CD14-positive monocyte (primary cell): Measurements from ENCODE around the gene ITGB3. TPM values are rescaled to one million over a fixed set of nuclear protein-coding genes. Genes with fewer than 3 reads are reported as not detected.
A peak's percentile ranks its signal among the peaks of the same experiment; 100 is the strongest.

ENCODE experiments used
- DNase-seq, 3 donors: peaks; one replicate each; pipeline ENCODE4 v3.0.0-alpha.2; 2011 to 2022
- H2AFZ ChIP-seq: 2 replicates; pipeline ENCODE4 v1.6.0; 2012; ENCODE audit warnings: mild to moderate bottlenecking, low read depth, low read length, inconsistent platforms; ENCODE audit not compliant: insufficient read depth, poor library complexity, severe bottlenecking
- H3K27ac ChIP-seq, 2 donors: 1 replicate in 1 of 2; 2 replicates in 1 of 2; pipeline ENCODE4 v1.5.1; 2012 to 2013; ENCODE audit warnings: low read length in 2 of 2, control low read depth in 1 of 2, inconsistent platforms in 1 of 2, low read depth in 1 of 2, mild to moderate bottlenecking in 1 of 2
- H3K27me3 ChIP-seq, 2 donors: one replicate each; pipeline versions ENCODE4 v1.6.0 to v1.6.1; 2011 to 2013; ENCODE audit warnings: low read length in 2 of 2; ENCODE audit not compliant: control insufficient read depth in 2 of 2, insufficient read depth in 2 of 2
- H3K36me3 ChIP-seq, 2 donors: replicated peaks in 1 of 2; 1 replicate in 1 of 2; 2 replicates in 1 of 2; pipeline versions ENCODE4 v1.5.1 to v1.6.1; 2012 to 2013; ENCODE audit warnings: low read length in 2 of 2, control low read depth in 1 of 2, inconsistent platforms in 1 of 2, mild to moderate bottlenecking in 1 of 2; ENCODE audit not compliant: insufficient read depth in 2 of 2, control insufficient read depth in 1 of 2
- H3K4me1 ChIP-seq, 2 donors: 1 replicate in 1 of 2; 2 replicates in 1 of 2; pipeline versions ENCODE4 v1.5.1 to v1.6.1; 2012 to 2013; ENCODE audit warnings: low read length in 2 of 2, control low read depth in 1 of 2, inconsistent platforms in 1 of 2, mild to moderate bottlenecking in 1 of 2, moderate library complexity in 1 of 2; ENCODE audit not compliant: insufficient read depth in 2 of 2, control insufficient read depth in 1 of 2
- H3K4me2 ChIP-seq: replicated peaks from 2 replicates; pipeline ENCODE3; 2012; ENCODE audit warnings: low read length, moderate library complexity, mild to moderate bottlenecking; ENCODE audit not compliant: poor library complexity, severe bottlenecking; ENCODE audit errors: extremely low read depth
- H3K4me3 ChIP-seq, 3 experiments: fragments of 200-600 bp in 1 of 3; sonication (generic) in 1 of 3; replicated peaks in 1 of 3; 1 replicate in 2 of 3; 2 replicates in 1 of 3; pipeline ENCODE4 v1.5.1; 2011 to 2013; ENCODE audit warnings: low read length in 3 of 3, mild to moderate bottlenecking in 3 of 3, control low read depth in 2 of 3, low read depth in 2 of 3, inconsistent platforms in 1 of 3, moderate library complexity in 1 of 3
- H3K79me2 ChIP-seq: 2 replicates; pipeline ENCODE4 v1.6.0; 2012; ENCODE audit warnings: mild to moderate bottlenecking, control low read depth, inconsistent platforms, low read length, moderate library complexity; ENCODE audit not compliant: insufficient read depth
- H3K9ac ChIP-seq: 2 replicates; pipeline ENCODE4 v1.6.0; 2017; ENCODE audit warnings: low read length, mild to moderate bottlenecking; ENCODE audit not compliant: insufficient read depth, poor library complexity, severe bottlenecking
- H3K9me3 ChIP-seq, 2 donors: replicated peaks in 1 of 2; 1 replicate in 1 of 2; 2 replicates in 1 of 2; pipeline versions ENCODE4 v1.5.1 to v1.6.1; 2012 to 2013; ENCODE audit warnings: low read length in 2 of 2, control low read depth in 1 of 2; ENCODE audit not compliant: control insufficient read depth in 1 of 2, insufficient read depth in 1 of 2
- H4K20me1 ChIP-seq: 2 replicates; pipeline ENCODE4 v1.6.0; 2012; ENCODE audit warnings: mild to moderate bottlenecking, low read length, control low read depth, moderate library complexity; ENCODE audit not compliant: insufficient read depth
- H3K27ac Mint-ChIP-seq, 7 donors: one replicate each; pipeline ENCODE4 v1.8.0; 2020; ENCODE audit warnings: mild to moderate bottlenecking in 7 of 7, mixed read lengths in 7 of 7, moderate library complexity in 6 of 7, inconsistent platforms in 2 of 7
- H3K27me3 Mint-ChIP-seq, 3 donors: one replicate each; pipeline ENCODE4 v1.8.0; 2021 to 2022; ENCODE audit warnings: low read depth in 3 of 3, mild to moderate bottlenecking in 3 of 3, mixed read lengths in 3 of 3, moderate library complexity in 3 of 3, inconsistent platforms in 1 of 3
- H3K36me3 Mint-ChIP-seq, 2 donors: one replicate each; pipeline ENCODE4 v1.8.0; 2020; ENCODE audit warnings: mixed read lengths in 2 of 2, inconsistent platforms in 1 of 2, mild to moderate bottlenecking in 1 of 2
- H3K4me1 Mint-ChIP-seq: one replicate; pipeline ENCODE4 v1.8.0; 2020; ENCODE audit warnings: mild to moderate bottlenecking, mixed read lengths
- H3K4me3 Mint-ChIP-seq, 2 donors: one replicate each; pipeline ENCODE4 v1.8.0; 2020; ENCODE audit warnings: mild to moderate bottlenecking in 2 of 2, mixed read lengths in 2 of 2, moderate library complexity in 1 of 2
- H3K9me3 Mint-ChIP-seq, 7 donors: one replicate each; pipeline ENCODE4 v1.8.0; 2020 to 2022; ENCODE audit warnings: mixed read lengths in 7 of 7, mild to moderate bottlenecking in 6 of 7, moderate library complexity in 6 of 7, inconsistent platforms in 2 of 7
- CTCF ChIP-seq: fragments of 200-600 bp; IDR thresholded peaks from one replicate; pipeline ENCODE4 v1.8.0; 2022; ENCODE audit warnings: antibody characterized with exemption, mild to moderate bottlenecking
- WGBS: methylation state at CpG from one replicate; pipeline ENCODE4 v1.1.5; 2013; ENCODE audit warnings: missing lambda C conversion rate; ENCODE audit not compliant: insufficient coverage; 5-methylcytosine and 5-hydroxymethylcytosine counted together
- intact Hi-C, 2 donors: fragments of 100-400 bp; cut with micrococcal nuclease; formaldehyde crosslinking; loops; one replicate each; pipeline versions ENCODE4 v1.15.0 to v1.15.1; 2023
- polyA plus RNA-seq, 3 donors: library from polyadenylated mRNA; depleted of rRNA in 1 of 3; unstranded in 2 of 3; stranded (reverse) in 1 of 3; fragments of 300-500 nt in 2 of 3; fragments of >200 nt in 1 of 3; fragmentation: Illumina TruSeq in 2 of 3; gene quantifications; 1 replicate in 2 of 3; 2 replicates in 1 of 3; pipeline ENCODE4 v1.2.3, GENCODE V29; 2012 to 2021

ITGB3 gene
- polyA plus RNA-seq, 3 donors: 0.01 to 1.6 (median 1.3) TPM

- no peak overlapping the region for H3K4me3 ChIP-seq
- no peak overlapping the region for H2AFZ ChIP-seq
- peaks cover 0 to 2% of the 10 kb centered on the region in 2 donors for H3K4me1 ChIP-seq
- no peak for DNase-seq
- intact Hi-C loops: no loop called here
- peaks cover 4 to 10% of the 10 kb centered on the region in 2 donors for H3K27me3 ChIP-seq
- no peak overlapping the region for H3K27ac ChIP-seq
- H4K20me1 ChIP-seq: no peaks in the 10 kb centered on the region
- H3K9me3 ChIP-seq: peaks cover 0 to 4% of the 10 kb centered on the region in 2 donors
- no peak overlapping the region for H3K9ac ChIP-seq
- 98% methylated on average over 9 of the region's 21 CpGs for WGBS
- no peaks in the 10 kb centered on the region for H3K36me3 ChIP-seq
- H3K79me2 ChIP-seq: no peaks in the 10 kb centered on the region
- Mint-ChIP-seq H3K36me3 (no peaks in the 10 kb centered on the region), H3K27ac (no peak overlapping the region), H3K27me3 (peaks cover 13 to 28% (median 18%) of the 10 kb centered on the region in 3 donors), H3K4me3 (peak overlapping the region in 1 of 2 donors; percentile 31), H3K9me3 (peaks cover 0 to 11% (median 3%) of the 10 kb centered on the region in 7 donors), H3K4me1 (peaks cover 17% of the 10 kb centered on the region)
- no peak for TF ChIP-seq CTCF
- no peak overlapping the region for H3K4me2 ChIP-seq
These were observed 33.8 kb upstream of the ITGB3 start for GRCh38 chr17:47219621-47220475.

GRCh38 chr17:47220531-47220999, 33.1 kb upstream of the ITGB3 start:
- Histone ChIP-seq H3K27ac (no peak overlapping the region), H3K79me2 (no peaks in the 10 kb centered on the region), H3K9ac (no peak overlapping the region), H2AFZ (no peak overlapping the region), H3K36me3 (no peaks in the 10 kb centered on the region), H3K27me3 (peaks cover 4 to 10% of the 10 kb centered on the region in 2 donors), H4K20me1 (no peaks in the 10 kb centered on the region), H3K4me3 (no peak overlapping the region), H3K4me2 (no peak overlapping the region), H3K4me1 (peaks cover 6 to 9% of the 10 kb centered on the region in 2 donors), H3K9me3 (peaks cover 0 to 4% of the 10 kb centered on the region in 2 donors)
- 0% methylated on average over 1 of the region's 7 CpGs for WGBS
- peaks cover 24% of the 10 kb centered on the region for H3K4me1 Mint-ChIP-seq
- H3K27ac Mint-ChIP-seq: peak overlapping the region in 1 of 7 donors; percentile 1
- no peaks in the 10 kb centered on the region for H3K36me3 Mint-ChIP-seq
- TF ChIP-seq CTCF: no peak
- intact Hi-C loops: no loop called here
- H3K9me3 Mint-ChIP-seq: peaks cover 0 to 11% (median 3%) of the 10 kb centered on the region in 7 donors
- peaks cover 11 to 28% (median 18%) of the 10 kb centered on the region in 3 donors for H3K27me3 Mint-ChIP-seq
- no peak for DNase-seq
- H3K4me3 Mint-ChIP-seq: no peak overlapping the region
